Gastrocnemius medialis (tissue), 4 donors: ENCODE measurements around the gene DCBLD2. TPM values are rescaled to one million over a fixed set of nuclear protein-coding genes. Genes with fewer than 3 reads are reported as not detected.
A peak's percentile ranks its signal among the peaks of the same experiment; 100 is the strongest.

Experiments used
- ATAC-seq, 2 donors: fragments of 150-250 bp; one replicate each; pipeline ENCODE4 v1.9.1; 2016
- DNase-seq, 2 donors: peaks; one replicate each; pipeline ENCODE4 v3.0.0-alpha.2; 2019
- H3K27ac ChIP-seq, 4 donors: fragments of 200-600 bp; sonication (generic); 1 replicate in 1 of 4; 2 replicates in 3 of 4; pipeline ENCODE4 v1.5.1; 2016 to 2018; ENCODE audit warnings: mild to moderate bottlenecking in 2 of 4, moderate library complexity in 1 of 4
- H3K27me3 ChIP-seq, 3 donors: fragments of 200-600 bp; sonication (generic) in 2 of 3; 1 replicate in 1 of 3; 2 replicates in 2 of 3; pipeline versions ENCODE4 v1.5.1 to v1.6.0; 2016 to 2019; ENCODE audit warnings: mild to moderate bottlenecking in 1 of 3, moderate library complexity in 1 of 3
- H3K36me3 ChIP-seq, 2 donors: fragments of 200-600 bp; sonication (generic) in 1 of 2; one replicate each; pipeline ENCODE4 v1.5.1; 2017 to 2018
- H3K4me1 ChIP-seq, 2 donors: fragments of 200-600 bp; sonication (generic) in 1 of 2; one replicate each; pipeline ENCODE4 v1.5.1; 2016 to 2017; ENCODE audit warnings: mild to moderate bottlenecking in 2 of 2
- H3K4me3 ChIP-seq, 4 donors: fragments of 200-600 bp; sonication (generic) in 3 of 4; 1 replicate in 1 of 4; 2 replicates in 3 of 4; pipeline ENCODE4 v1.5.1; 2016 to 2019; ENCODE audit warnings: mild to moderate bottlenecking in 2 of 4
- H3K9me3 ChIP-seq, 3 donors: fragments of 200-600 bp; sonication (generic) in 2 of 3; 1 replicate in 1 of 3; 2 replicates in 2 of 3; pipeline ENCODE4 v1.5.1; 2016 to 2019
- CTCF ChIP-seq, 5 experiments: fragments of 450-650 bp in 3 of 5; fragments of 200-600 bp in 2 of 5; sonication (generic) in 2 of 5; IDR thresholded peaks in 4 of 5; conservative IDR thresholded peaks in 1 of 5; 1 replicate in 4 of 5; 2 replicates in 1 of 5; pipeline ENCODE4 v1.5.1; 2016 to 2019; ENCODE audit warnings: antibody characterized with exemption in 5 of 5, mild to moderate bottlenecking in 3 of 5, moderate library complexity in 3 of 5
- POLR2A ChIP-seq, 2 donors: fragments of 450-650 bp; IDR thresholded peaks; one replicate each; pipeline ENCODE4 v1.6.1; 2017; ENCODE audit warnings: antibody characterized with exemption in 2 of 2, mild to moderate bottlenecking in 2 of 2, moderate library complexity in 2 of 2
- in situ Hi-C, 4 donors: fragments of 200-750 bp; cut with MboI; loops; one replicate each; pipeline versions ENCODE4 v1.15.0 to v1.8.0; 2017; ENCODE audit warnings: low sequenced_read_pairs in 4 of 4
- intact Hi-C: fragments of 100-400 bp; cut with DNase I; formaldehyde crosslinking; loops from one replicate; pipeline ENCODE4 v1.15.1; 2023; ENCODE audit warnings: low total_unique reads
- total RNA-seq, 4 donors: library from RNA; depleted of rRNA; stranded (reverse); fragments of >200 nt; gene quantifications; one replicate each; pipeline versions ENCODE4 v1.1.0 to v1.2.3, GENCODE V29; 2016

The DCBLD2 gene
- total RNA-seq, 4 donors from 2014 or later = 5.6 to 9.0 (median 6.7) TPM

GRCh38 chr3:98903099-98903498 lies 1.6 kb upstream of the DCBLD2 start:
- intact Hi-C loops (loop anchor here (5.0 kb wide), 3 partner anchors 86 to 311 kb away; partner anchors contain the start of gene CPOX), in situ Hi-C loops (no loop called here)
- DNase-seq (no peak), ATAC-seq (no peak)
- no peaks in the 10 kb centered on the region for H3K9me3 ChIP-seq
- no peaks in the 10 kb centered on the region for H3K27me3 ChIP-seq
- H3K4me3 ChIP-seq = no peak overlapping the region
- H3K4me1 ChIP-seq = peaks cover 4 to 15% of the 10 kb centered on the region in 2 donors
- no peaks in the 10 kb centered on the region for H3K36me3 ChIP-seq
- no peak overlapping the region for H3K27ac ChIP-seq
- no peak for TF ChIP-seq POLR2A (IDR thresholded peaks at IDR 0.05)
- no peak for TF ChIP-seq CTCF (IDR thresholded peaks at IDR 0.05 in 4 of 5, conservative IDR thresholded peaks at IDR 0.05 in 1 of 5)

GRCh38 chr3:98902351-98902740 lies 851 bp upstream of the DCBLD2 start:
- in situ Hi-C loops (no loop called here), intact Hi-C loops (loop anchor here (5.0 kb wide), 3 partner anchors 85 to 310 kb away; partner anchors contain the start of gene CPOX)
- Histone ChIP-seq H3K4me3 (peak overlapping the region; percentile 59 to 96 (median 86)), H3K4me1 (peaks cover 4 to 15% of the 10 kb centered on the region in 2 donors), H3K36me3 (no peaks in the 10 kb centered on the region), H3K27ac (peak overlapping the region; percentile 78 to 91 (median 82)), H3K9me3 (no peaks in the 10 kb centered on the region), H3K27me3 (no peaks in the 10 kb centered on the region)
- ATAC-seq (no peak), DNase-seq (no peak)
- no peak for TF ChIP-seq CTCF (IDR thresholded peaks at IDR 0.05 in 4 of 5, conservative IDR thresholded peaks at IDR 0.05 in 1 of 5)

- in situ Hi-C loops (no loop called here), intact Hi-C loops (loop anchor here (2.0 to 5.0 kb wide), 4 partner anchors 84 to 378 kb away; partner anchors contain the start of genes CLDND1 and CPOX)
- H3K4me1 ChIP-seq = peaks cover 4 to 15% of the 10 kb centered on the region in 2 donors
- TF ChIP-seq CTCF (IDR thresholded peaks at IDR 0.05 in 4 of 5, conservative IDR thresholded peaks at IDR 0.05 in 1 of 5) = no peak
- TF ChIP-seq POLR2A (IDR thresholded peaks at IDR 0.05) = no peak
- H3K27ac ChIP-seq = peak overlapping the region; percentile 87 to 91 (median 89)
- no peaks in the 10 kb centered on the region for H3K36me3 ChIP-seq
- ATAC-seq (peak; percentile 57 to 67), DNase-seq (peak; percentile 6 to 32)
- H3K9me3 ChIP-seq = no peaks in the 10 kb centered on the region
- no peaks in the 10 kb centered on the region for H3K27me3 ChIP-seq
- H3K4me3 ChIP-seq = peak overlapping the region; percentile 83 to 96 (median 88)
Measured at GRCh38 chr3:98901119-98901391, 440 bp downstream of the DCBLD2 start.

- H3K4me1 ChIP-seq = peaks cover 4 to 15% of the 10 kb centered on the region in 2 donors
- ATAC-seq (no peak), DNase-seq (no peak)
- H3K4me3 ChIP-seq = peak overlapping the region; percentile 83 to 96 (median 88)
- intact Hi-C loops = loop anchor here (2.0 to 5.0 kb wide), 4 partner anchors 83 to 378 kb away; partner anchors contain the start of genes CLDND1 and CPOX
- in situ Hi-C loops = no loop called here
- TF ChIP-seq CTCF (IDR thresholded peaks at IDR 0.05 in 4 of 5, conservative IDR thresholded peaks at IDR 0.05 in 1 of 5) = no peak
- no peak for TF ChIP-seq POLR2A (IDR thresholded peaks at IDR 0.05)
- peak overlapping the region; percentile 87 to 91 (median 89) for H3K27ac ChIP-seq
- no peaks in the 10 kb centered on the region for H3K27me3 ChIP-seq
- H3K36me3 ChIP-seq = no peaks in the 10 kb centered on the region
- H3K9me3 ChIP-seq = no peaks in the 10 kb centered on the region
Measured at GRCh38 chr3:98900265-98901118, 1.0 kb downstream of the DCBLD2 start.
